CD4-positive, CD25-positive, alpha-beta regulatory T cell (primary cell): ENCODE results near the gene THEM5. TPM values are rescaled to one million over a fixed set of nuclear protein-coding genes. Genes with fewer than 3 reads are reported as not detected.

Source experiments
- ATAC-seq, 2 donors: fragments of 150-1000 bp; cut with Tn5 transposase; one replicate each; pipeline ENCODE4 v1.10.0; 2021; ENCODE audit warnings: low read depth in 2 of 2, moderate number of reproducible peaks in 2 of 2, moderate library complexity in 1 of 2
- DNase-seq, 3 donors: peaks; one replicate each; pipeline versions ENCODE4 v3.0.0 to v3.0.0-alpha.2; 2012 to 2022; ENCODE audit warnings: mixed read lengths in 1 of 3
- H3K27ac ChIP-seq: one replicate; pipeline ENCODE4 v1.7.0; 2013; ENCODE audit warnings: mild to moderate bottlenecking, low read length; ENCODE audit not compliant: insufficient read depth, poor library complexity, severe bottlenecking
- H3K27me3 ChIP-seq: one replicate; pipeline ENCODE4 v1.7.0; 2013; ENCODE audit warnings: low read length; ENCODE audit not compliant: control insufficient read depth, insufficient read depth
- H3K36me3 ChIP-seq: one replicate; pipeline ENCODE4 v1.7.0; 2013; ENCODE audit warnings: mild to moderate bottlenecking, low read length, moderate library complexity; ENCODE audit not compliant: control insufficient read depth, insufficient read depth
- H3K4me1 ChIP-seq: 2 replicates; pipeline ENCODE4 v1.7.0; 2013; ENCODE audit warnings: mild to moderate bottlenecking, low read length; ENCODE audit not compliant: insufficient read depth, control insufficient read depth, poor library complexity, severe bottlenecking
- H3K4me3 ChIP-seq: one replicate; pipeline ENCODE4 v1.7.0; 2013; ENCODE audit warnings: low read depth, mild to moderate bottlenecking, low read length, moderate library complexity
- H3K9me3 ChIP-seq, 2 experiments: 1 replicate in 1 of 2; 2 replicates in 1 of 2; pipeline ENCODE4 v1.7.0; 2013; ENCODE audit warnings: low read length in 2 of 2, mild to moderate bottlenecking in 1 of 2, moderate library complexity in 1 of 2; ENCODE audit not compliant: control insufficient read depth in 2 of 2
- H3K27ac Mint-ChIP-seq, 3 donors: one replicate each; pipeline ENCODE4 v1.8.0; 2020 to 2022; ENCODE audit warnings: mild to moderate bottlenecking in 3 of 3, mixed read lengths in 3 of 3, moderate library complexity in 2 of 3
- H3K27me3 Mint-ChIP-seq: one replicate; pipeline ENCODE4 v1.8.0; 2022; ENCODE audit warnings: mild to moderate bottlenecking, mixed read lengths
- H3K36me3 Mint-ChIP-seq: one replicate; pipeline ENCODE4 v1.8.0; 2020; ENCODE audit warnings: mixed read lengths
- H3K4me1 Mint-ChIP-seq, 4 donors: one replicate each; pipeline ENCODE4 v1.8.0; 2020 to 2022; ENCODE audit warnings: mixed read lengths in 4 of 4, mild to moderate bottlenecking in 1 of 4
- H3K4me3 Mint-ChIP-seq, 4 donors: one replicate each; pipeline ENCODE4 v1.8.0; 2020 to 2022; ENCODE audit warnings: mild to moderate bottlenecking in 4 of 4, mixed read lengths in 4 of 4, moderate library complexity in 3 of 4
- H3K9me3 Mint-ChIP-seq, 7 donors: one replicate each; pipeline ENCODE4 v1.8.0; 2020 to 2022; ENCODE audit warnings: mixed read lengths in 7 of 7, mild to moderate bottlenecking in 3 of 7, moderate library complexity in 2 of 7
- polyA plus RNA-seq, 4 donors: library from polyadenylated mRNA; unstranded; fragments of 300-500 nt; fragmentation: Illumina TruSeq; gene quantifications; one replicate each; pipeline ENCODE4 v1.2.3, GENCODE V29; 2021
- total RNA-seq: library from RNA; stranded (reverse); gene quantifications from one replicate; pipeline ENCODE4 v1.2.3, GENCODE V29; 2022

Gene THEM5
- total and polyA plus RNA-seq, 5 donors from 2014 or later, result 0.25 TPM; not detected in 4

DNA sequence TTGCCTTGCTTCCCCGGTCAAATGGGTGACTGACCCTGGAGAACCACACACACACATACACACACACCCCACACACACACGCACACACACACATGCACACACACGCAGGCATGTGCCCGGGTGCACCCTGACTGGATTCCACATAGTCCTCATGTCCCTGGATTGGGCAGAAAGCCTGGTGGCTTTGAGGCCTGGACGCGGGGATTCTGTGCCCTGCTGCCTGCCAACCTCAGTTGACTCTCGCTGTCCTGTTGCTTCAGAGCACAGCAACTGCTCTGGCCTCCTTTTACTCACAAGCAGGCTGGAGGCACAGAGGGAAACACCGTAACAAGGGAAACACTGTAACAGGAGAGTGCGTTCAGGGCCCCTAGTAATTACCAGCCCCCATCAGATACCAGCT lies 28.3 kb downstream of the THEM5 start:
- Mint-ChIP-seq H3K4me1 (peaks cover 14 to 72% (median 44%) of the 10 kb centered on the region in 4 donors), H3K27ac (peak overlapping the region; percentile 58 to 93 (median 91)), H3K4me3 (peak overlapping the region; percentile 65 to 87 (median 81)), H3K36me3 (no peaks in the 10 kb centered on the region), H3K27me3 (no peaks in the 10 kb centered on the region), H3K9me3 (no peaks in the 10 kb centered on the region)
- H3K9me3 ChIP-seq, result no peaks in the 10 kb centered on the region
- no peaks in the 10 kb centered on the region for H3K27me3 ChIP-seq
- ATAC-seq (no peak), DNase-seq (no peak)
- no peak overlapping the region for H3K27ac ChIP-seq
- H3K36me3 ChIP-seq, result no peaks in the 10 kb centered on the region
- H3K4me1 ChIP-seq, result peaks cover 68% of the 10 kb centered on the region
- peak overlapping the region; percentile 19 for H3K4me3 ChIP-seq

- Histone ChIP-seq H3K27ac (peak overlapping the region; percentile 49), H3K4me3 (no peak overlapping the region), H3K9me3 (no peaks in the 10 kb centered on the region), H3K4me1 (peaks cover 56% of the 10 kb centered on the region), H3K27me3 (no peaks in the 10 kb centered on the region), H3K36me3 (no peaks in the 10 kb centered on the region)
- Mint-ChIP-seq H3K27me3 (no peaks in the 10 kb centered on the region), H3K4me1 (peaks cover 7 to 65% (median 37%) of the 10 kb centered on the region in 4 donors), H3K27ac (peak overlapping the region in 2 of 3 donors; percentile 12 to 83), H3K4me3 (peak overlapping the region; percentile 63 to 87 (median 72)), H3K36me3 (no peaks in the 10 kb centered on the region), H3K9me3 (no peaks in the 10 kb centered on the region)
- ATAC-seq (no peak), DNase-seq (no peak)
Observed at GRCh38 chr1:151823175-151823574, 30.3 kb downstream of the THEM5 start.

DNA sequence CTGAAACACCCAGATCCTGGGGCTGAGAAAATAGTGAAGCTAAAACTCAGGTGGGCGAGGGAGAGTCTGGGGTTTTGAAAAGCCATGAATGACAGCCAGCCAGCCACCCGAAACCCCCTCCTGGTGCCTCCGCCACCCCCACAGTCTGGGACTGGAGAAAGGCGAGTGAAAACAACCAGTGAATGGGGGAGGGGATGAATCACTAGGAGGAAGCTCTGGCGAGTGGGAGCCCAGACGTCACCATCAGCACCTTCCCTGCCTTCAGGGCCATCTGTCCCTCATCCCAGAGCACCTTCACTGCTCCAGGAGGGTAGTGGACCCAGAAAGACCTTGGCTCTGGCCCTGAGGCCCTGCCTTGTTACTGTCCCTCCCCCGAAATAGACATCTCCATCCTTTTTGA lies 31.1 kb downstream of the THEM5 start:
- Histone ChIP-seq H3K4me1 (peaks cover 53% of the 10 kb centered on the region), H3K27ac (peak overlapping the region; percentile 49), H3K36me3 (no peaks in the 10 kb centered on the region), H3K27me3 (no peaks in the 10 kb centered on the region), H3K9me3 (no peaks in the 10 kb centered on the region), H3K4me3 (no peak overlapping the region)
- Mint-ChIP-seq H3K36me3 (no peaks in the 10 kb centered on the region), H3K4me3 (peak overlapping the region; percentile 63 to 87 (median 72)), H3K27ac (peak overlapping the region; percentile 12 to 83 (median 80)), H3K27me3 (no peaks in the 10 kb centered on the region), H3K4me1 (peaks cover 7 to 64% (median 37%) of the 10 kb centered on the region in 4 donors), H3K9me3 (no peaks in the 10 kb centered on the region)
- no peak for ATAC-seq
- DNase-seq, result no peak

- H3K9me3 ChIP-seq, result no peaks in the 10 kb centered on the region
- H3K4me3 Mint-ChIP-seq, result peak overlapping the region in 3 of 4 donors; percentile 30 to 85 (median 65)
- ATAC-seq (peak in 1 of 2 donors; percentile 22), DNase-seq (peak in 1 of 3 donors; percentile 38)
- no peaks in the 10 kb centered on the region for H3K36me3 ChIP-seq
- peaks cover 57% of the 10 kb centered on the region for H3K4me1 ChIP-seq
- no peaks in the 10 kb centered on the region for H3K27me3 Mint-ChIP-seq
- H3K27ac Mint-ChIP-seq, result peak overlapping the region in 2 of 3 donors; percentile 83 to 91
- H3K27me3 ChIP-seq, result no peaks in the 10 kb centered on the region
- peak overlapping the region; percentile 32 for H3K4me3 ChIP-seq
- H3K36me3 Mint-ChIP-seq, result no peaks in the 10 kb centered on the region
- H3K27ac ChIP-seq, result peak overlapping the region; percentile 56
- H3K9me3 Mint-ChIP-seq, result no peaks in the 10 kb centered on the region
- peaks cover 7 to 67% (median 42%) of the 10 kb centered on the region in 4 donors for H3K4me1 Mint-ChIP-seq
Observed at GRCh38 chr1:151820940-151821339, 32.6 kb downstream of the THEM5 start.

DNA sequence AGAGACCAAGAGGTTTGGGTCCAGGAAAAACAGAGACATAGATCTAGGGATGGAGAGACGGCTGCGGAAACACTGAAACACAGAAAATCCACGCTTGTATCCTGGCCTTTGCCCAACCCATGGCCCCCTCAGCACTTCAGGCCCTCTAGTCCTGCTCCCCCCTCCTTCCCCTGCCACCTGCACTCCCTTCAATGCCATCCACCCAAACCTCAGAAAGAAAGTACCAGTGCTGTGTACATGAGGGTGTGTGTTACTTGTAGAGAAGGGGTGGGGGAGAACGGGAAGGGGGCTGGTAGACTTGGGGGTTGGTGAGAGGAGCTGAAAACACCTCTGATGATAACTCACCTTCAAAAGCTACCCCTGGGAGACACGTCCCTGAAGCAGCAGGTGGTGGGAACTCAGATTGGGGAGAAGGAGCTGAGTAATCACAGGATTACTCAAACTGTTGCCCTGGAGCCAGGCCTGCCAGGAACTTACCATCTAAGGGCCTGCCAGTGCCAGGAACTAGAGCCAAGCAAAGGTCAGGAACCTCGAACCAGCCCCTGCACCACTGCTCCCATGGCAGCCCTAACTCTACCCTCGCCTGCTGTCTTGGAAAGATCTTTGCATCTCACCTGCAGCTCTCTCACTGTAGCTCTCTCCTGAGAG lies 33.4 kb downstream of the THEM5 start:
- peak overlapping the region; percentile 37 for H3K27ac ChIP-seq
- H3K27me3 ChIP-seq, result no peaks in the 10 kb centered on the region
- Mint-ChIP-seq H3K36me3 (no peaks in the 10 kb centered on the region), H3K27ac (peak overlapping the region; percentile 68 to 91 (median 83)), H3K4me1 (peaks cover 7 to 72% (median 47%) of the 10 kb centered on the region in 4 donors), H3K27me3 (no peaks in the 10 kb centered on the region), H3K4me3 (peak overlapping the region; percentile 15 to 66 (median 48)), H3K9me3 (no peaks in the 10 kb centered on the region)
- H3K9me3 ChIP-seq, result no peaks in the 10 kb centered on the region
- no peaks in the 10 kb centered on the region for H3K36me3 ChIP-seq
- no peak for ATAC-seq
- no peak overlapping the region for H3K4me3 ChIP-seq
- peaks cover 65% of the 10 kb centered on the region for H3K4me1 ChIP-seq
- DNase-seq, result no peak

- no peak for ATAC-seq
- H3K4me3 ChIP-seq, result no peak overlapping the region
- no peaks in the 10 kb centered on the region for H3K9me3 ChIP-seq
- no peak overlapping the region for H3K27ac ChIP-seq
- Mint-ChIP-seq H3K4me1 (peaks cover 7 to 79% (median 51%) of the 10 kb centered on the region in 4 donors), H3K9me3 (no peaks in the 10 kb centered on the region), H3K36me3 (no peaks in the 10 kb centered on the region), H3K27me3 (no peaks in the 10 kb centered on the region), H3K4me3 (peak overlapping the region in 1 of 4 donors; percentile 31), H3K27ac (peak overlapping the region; percentile 35 to 79 (median 41))
- no peaks in the 10 kb centered on the region for H3K27me3 ChIP-seq
- H3K36me3 ChIP-seq, result no peaks in the 10 kb centered on the region
- no peak for DNase-seq
- peaks cover 70% of the 10 kb centered on the region for H3K4me1 ChIP-seq
Observed at GRCh38 chr1:151819227-151819835, 34.2 kb downstream of the THEM5 start.

DNA sequence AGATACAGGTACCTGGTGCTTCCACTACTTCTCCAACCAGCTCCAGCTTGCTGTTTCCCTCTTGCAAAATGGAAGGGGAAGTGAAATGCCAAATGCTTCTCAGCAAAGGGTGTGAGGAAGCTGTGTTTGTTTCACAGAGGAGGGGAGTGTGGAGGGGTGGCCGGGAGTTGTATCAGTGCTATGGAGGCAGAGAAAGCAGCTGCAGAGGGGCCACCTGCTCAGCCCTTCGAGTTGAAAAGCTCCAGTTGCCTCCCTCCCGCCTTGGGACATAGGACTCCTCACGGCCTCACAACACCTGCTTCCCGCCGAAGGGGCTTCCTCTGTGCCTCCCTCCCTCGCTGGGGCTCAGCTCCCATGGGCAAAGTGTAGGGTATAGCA lies 36.2 kb downstream of the THEM5 start:
- no peak for ATAC-seq
- no peaks in the 10 kb centered on the region for H3K36me3 Mint-ChIP-seq
- H3K9me3 Mint-ChIP-seq, result no peaks in the 10 kb centered on the region
- peak overlapping the region in 2 of 3 donors; percentile 12 to 63 for H3K27ac Mint-ChIP-seq
- peaks cover 7 to 79% (median 49%) of the 10 kb centered on the region in 4 donors for H3K4me1 Mint-ChIP-seq
- H3K27ac ChIP-seq, result no peak overlapping the region
- no peak overlapping the region for H3K4me3 ChIP-seq
- H3K4me3 Mint-ChIP-seq, result no peak overlapping the region
- no peaks in the 10 kb centered on the region for H3K36me3 ChIP-seq
- H3K9me3 ChIP-seq, result no peaks in the 10 kb centered on the region
- no peak for DNase-seq
- H3K27me3 Mint-ChIP-seq, result no peaks in the 10 kb centered on the region
- peaks cover 60% of the 10 kb centered on the region for H3K4me1 ChIP-seq
- no peaks in the 10 kb centered on the region for H3K27me3 ChIP-seq
